ENCODE measurements around the gene VIT.

The VIT gene

DNA sequence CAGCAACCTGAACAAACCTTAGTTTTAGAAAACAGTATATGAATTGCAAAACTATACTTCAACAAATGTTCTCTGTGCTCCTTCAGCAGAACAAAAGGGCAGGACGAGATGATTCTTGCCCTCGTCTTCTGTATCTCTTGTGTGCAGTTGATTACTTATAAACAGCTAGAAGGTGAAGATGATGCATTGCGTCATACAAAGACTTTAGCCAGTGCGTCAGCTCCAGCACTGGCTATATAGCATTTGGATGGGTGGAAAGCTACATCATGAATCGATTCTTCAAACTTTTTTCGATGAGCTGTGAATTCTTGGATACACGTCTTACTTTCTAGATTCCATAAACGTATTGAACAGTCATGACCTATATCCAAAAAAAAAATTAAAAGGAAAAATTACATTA lies 152.8 kb downstream of the VIT start:
- H3K27ac ChIP-seq (ENCODE audit: low read depth in 2 of 2, low read length in 2 of 2): no peak overlapping the region
- H3K9me3 ChIP-seq (ENCODE audit: control insufficient read depth in 2 of 2, low read length in 2 of 2): no peaks in the 10 kb centered on the region
- no peak overlapping the region for H3K4me3 ChIP-seq (ENCODE audit: low read length in 2 of 2)
- peaks cover 18 to 36% of the 10 kb centered on the region in 2 donors for H3K36me3 ChIP-seq (ENCODE audit: control insufficient read depth in 2 of 2, insufficient read depth in 2 of 2, low read length in 2 of 2)
- no peaks in the 10 kb centered on the region for H3K27me3 ChIP-seq (ENCODE audit: control insufficient read depth in 2 of 2, insufficient read depth in 2 of 2, low read length in 2 of 2)
- no peaks in the 10 kb centered on the region for H3K4me1 ChIP-seq (ENCODE audit: control insufficient read depth in 2 of 2, insufficient read depth in 2 of 2, low read length in 2 of 2)
- no peak overlapping the region for H3K9ac ChIP-seq (ENCODE audit: low read depth in 1 of 2, low read length in 2 of 2)

DNA sequence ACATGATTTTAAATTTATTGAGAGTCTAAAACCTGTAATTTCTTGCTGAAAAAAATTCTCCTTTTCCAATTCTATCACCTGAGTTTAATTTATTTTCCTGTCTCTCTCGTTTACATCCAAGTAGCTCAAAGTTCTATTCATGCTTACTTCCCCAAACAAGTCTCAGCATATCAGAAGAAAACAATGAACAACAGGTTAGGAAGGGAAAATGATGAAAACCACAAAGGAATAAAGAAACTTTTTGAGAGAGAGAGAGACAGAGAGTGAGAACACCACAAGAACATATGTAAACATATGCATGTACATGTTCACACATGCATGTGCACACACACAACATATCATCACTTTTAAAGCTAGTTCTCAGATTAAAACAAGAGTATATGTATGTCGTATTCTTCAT lies 157.7 kb downstream of the VIT start:
- Histone ChIP-seq H3K4me3 (ENCODE audit: low read length in 2 of 2) (no peak overlapping the region), H3K27ac (ENCODE audit: low read depth in 2 of 2, low read length in 2 of 2) (no peak overlapping the region), H3K36me3 (ENCODE audit: control insufficient read depth in 2 of 2, insufficient read depth in 2 of 2, low read length in 2 of 2) (peaks cover 17 to 36% of the 10 kb centered on the region in 2 donors), H3K9me3 (ENCODE audit: control insufficient read depth in 2 of 2, low read length in 2 of 2) (no peaks in the 10 kb centered on the region), H3K4me1 (ENCODE audit: control insufficient read depth in 2 of 2, insufficient read depth in 2 of 2, low read length in 2 of 2) (peaks cover 0 to 13% of the 10 kb centered on the region in 2 donors), H3K9ac (ENCODE audit: low read depth in 1 of 2, low read length in 2 of 2) (no peak overlapping the region), H3K27me3 (ENCODE audit: control insufficient read depth in 2 of 2, insufficient read depth in 2 of 2, low read length in 2 of 2) (no peaks in the 10 kb centered on the region)

DNA sequence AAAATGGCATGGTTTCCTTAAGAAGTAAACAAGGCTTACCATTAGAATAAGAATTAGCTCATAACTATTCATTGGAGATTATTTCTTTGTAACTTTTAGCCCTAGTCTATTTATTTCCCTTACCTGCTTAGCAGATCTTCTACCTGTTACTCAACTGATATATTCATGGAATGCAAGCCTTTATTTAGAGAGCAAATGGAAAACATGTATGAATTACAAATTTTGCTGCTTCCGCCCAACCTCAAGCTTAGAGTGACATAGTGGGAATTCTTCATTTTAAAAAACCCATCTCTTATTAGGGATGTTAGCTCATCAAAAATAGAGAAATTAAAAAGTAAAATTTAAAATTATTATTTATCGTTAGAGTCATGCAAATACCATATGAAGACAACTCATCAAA lies 158.9 kb downstream of the VIT start:
- H3K9me3 ChIP-seq (ENCODE audit: control insufficient read depth in 2 of 2, low read length in 2 of 2): no peaks in the 10 kb centered on the region
- no peaks in the 10 kb centered on the region for H3K27me3 ChIP-seq (ENCODE audit: control insufficient read depth in 2 of 2, insufficient read depth in 2 of 2, low read length in 2 of 2)
- no peak overlapping the region for H3K4me3 ChIP-seq (ENCODE audit: low read length in 2 of 2)

DNA sequence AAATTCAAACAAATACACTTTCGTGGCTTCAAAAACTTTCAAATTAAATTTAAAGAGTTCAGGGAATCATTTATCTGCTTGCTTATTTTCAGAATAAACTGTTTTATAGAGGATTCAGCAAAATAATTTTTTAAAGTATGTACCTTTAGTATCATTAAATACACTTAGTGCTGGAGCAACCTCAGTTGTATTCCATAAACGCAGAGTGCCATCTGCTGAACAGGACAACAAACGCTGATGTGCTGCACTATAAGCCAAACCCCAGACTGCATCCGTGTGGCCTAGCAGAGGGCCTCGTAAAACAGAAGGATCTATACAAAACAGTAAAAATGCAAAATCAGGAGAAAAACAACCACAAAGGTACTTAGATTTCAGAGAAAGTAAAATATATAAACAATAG lies 161.2 kb downstream of the VIT start:
- H3K9ac ChIP-seq (ENCODE audit: low read depth in 1 of 2, low read length in 2 of 2): no peak overlapping the region
- peaks cover 10 to 19% of the 10 kb centered on the region in 2 donors for H3K36me3 ChIP-seq (ENCODE audit: control insufficient read depth in 2 of 2, insufficient read depth in 2 of 2, low read length in 2 of 2)
- no peak overlapping the region for H3K27ac ChIP-seq (ENCODE audit: low read depth in 2 of 2, low read length in 2 of 2)
- no peak overlapping the region for H3K4me3 ChIP-seq (ENCODE audit: low read length in 2 of 2)
- peaks cover 0 to 17% of the 10 kb centered on the region in 2 donors for H3K4me1 ChIP-seq (ENCODE audit: control insufficient read depth in 2 of 2, insufficient read depth in 2 of 2, low read length in 2 of 2)
- no peaks in the 10 kb centered on the region for H3K27me3 ChIP-seq (ENCODE audit: control insufficient read depth in 2 of 2, insufficient read depth in 2 of 2, low read length in 2 of 2)
- H3K9me3 ChIP-seq (ENCODE audit: control insufficient read depth in 2 of 2, low read length in 2 of 2): no peaks in the 10 kb centered on the region

More for the DNA sequence above, 158.9 kb downstream of the VIT start:
- H3K9ac ChIP-seq (ENCODE audit: low read depth in 1 of 2, low read length in 2 of 2): no peak overlapping the region
- no peak overlapping the region for H3K27ac ChIP-seq (ENCODE audit: low read depth in 2 of 2, low read length in 2 of 2)
- peaks cover 10 to 27% of the 10 kb centered on the region in 2 donors for H3K36me3 ChIP-seq (ENCODE audit: control insufficient read depth in 2 of 2, insufficient read depth in 2 of 2, low read length in 2 of 2)
- peaks cover 0 to 17% of the 10 kb centered on the region in 2 donors for H3K4me1 ChIP-seq (ENCODE audit: control insufficient read depth in 2 of 2, insufficient read depth in 2 of 2, low read length in 2 of 2)

DNA sequence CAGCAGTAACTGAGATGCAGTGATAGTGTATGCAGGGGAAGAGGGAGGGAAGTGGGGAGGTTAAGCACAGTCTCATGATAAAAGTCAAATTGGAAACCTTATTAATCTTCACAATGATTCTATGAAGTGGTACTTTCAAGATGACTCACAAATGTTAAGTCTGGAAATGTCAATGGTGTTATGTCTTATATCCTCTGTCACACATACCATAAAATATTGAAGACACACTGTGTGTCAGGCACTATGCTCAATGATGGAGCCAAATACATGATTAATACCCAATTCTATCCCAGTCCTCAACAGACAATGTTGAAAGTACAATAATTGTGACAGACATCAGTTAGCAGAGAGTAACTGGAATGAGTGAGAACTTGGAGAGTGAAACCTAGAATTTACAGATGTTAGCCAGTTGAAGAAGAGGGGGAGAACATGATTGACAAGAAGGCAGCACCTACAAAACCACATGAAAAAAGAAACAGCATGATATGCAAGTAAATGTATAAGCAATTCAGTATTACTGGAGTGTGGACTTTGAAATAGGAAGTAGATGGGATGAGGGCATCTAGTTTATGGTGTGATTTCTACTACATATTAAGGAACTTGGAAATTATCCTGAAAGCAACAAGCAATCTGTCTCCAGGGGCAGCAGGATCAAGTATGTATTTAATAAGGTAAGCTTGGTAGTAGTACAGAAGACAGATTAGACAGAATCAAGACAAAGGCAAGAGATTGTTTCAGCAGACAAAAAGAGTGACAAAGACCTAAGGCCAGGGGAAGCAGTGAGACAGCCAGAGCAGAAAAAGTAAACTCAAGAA lies 162.3 kb downstream of the VIT start:
- H3K9me3 ChIP-seq (ENCODE audit: control insufficient read depth in 2 of 2, low read length in 2 of 2): no peaks in the 10 kb centered on the region
- peak overlapping the region; percentile 46 to 66 for H3K27ac ChIP-seq (ENCODE audit: low read depth in 2 of 2, low read length in 2 of 2)
- no peaks in the 10 kb centered on the region for H3K27me3 ChIP-seq (ENCODE audit: control insufficient read depth in 2 of 2, insufficient read depth in 2 of 2, low read length in 2 of 2)
- H3K36me3 ChIP-seq (ENCODE audit: control insufficient read depth in 2 of 2, insufficient read depth in 2 of 2, low read length in 2 of 2): peaks cover 10 to 19% of the 10 kb centered on the region in 2 donors
- H3K9ac ChIP-seq (ENCODE audit: low read depth in 1 of 2, low read length in 2 of 2): peak overlapping the region in 1 of 2 donors; percentile 19
- no peak overlapping the region for H3K4me3 ChIP-seq (ENCODE audit: low read length in 2 of 2)
- peaks cover 0 to 17% of the 10 kb centered on the region in 2 donors for H3K4me1 ChIP-seq (ENCODE audit: control insufficient read depth in 2 of 2, insufficient read depth in 2 of 2, low read length in 2 of 2)

DNA sequence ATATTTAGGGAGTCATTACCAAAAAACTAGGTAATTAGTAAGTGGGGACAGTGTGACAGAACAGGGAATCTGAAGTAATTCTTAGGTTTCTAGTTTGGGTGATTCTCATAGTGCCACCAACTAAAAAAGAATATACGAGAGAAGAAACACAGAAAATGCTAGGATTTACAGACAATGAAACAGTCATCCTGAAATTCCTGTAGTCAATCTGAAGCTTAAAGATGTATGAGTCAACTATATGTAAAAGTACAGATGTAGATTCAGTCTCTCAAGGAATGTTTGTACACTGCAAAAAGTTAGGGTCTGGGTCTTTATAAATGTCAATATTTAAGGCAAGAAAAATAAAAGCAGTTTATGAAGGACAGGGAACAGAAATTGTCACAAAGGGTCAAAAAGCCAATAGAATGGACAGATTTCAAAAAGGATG lies 162.9 kb downstream of the VIT start:
- H3K9ac ChIP-seq (ENCODE audit: low read depth in 1 of 2, low read length in 2 of 2): peak overlapping the region in 1 of 2 donors; percentile 19
- peak overlapping the region; percentile 46 to 66 for H3K27ac ChIP-seq (ENCODE audit: low read depth in 2 of 2, low read length in 2 of 2)
- no peak overlapping the region for H3K4me3 ChIP-seq (ENCODE audit: low read length in 2 of 2)
- no peaks in the 10 kb centered on the region for H3K27me3 ChIP-seq (ENCODE audit: control insufficient read depth in 2 of 2, insufficient read depth in 2 of 2, low read length in 2 of 2)
- peaks cover 0 to 17% of the 10 kb centered on the region in 2 donors for H3K4me1 ChIP-seq (ENCODE audit: control insufficient read depth in 2 of 2, insufficient read depth in 2 of 2, low read length in 2 of 2)
- peaks cover 11 to 23% of the 10 kb centered on the region in 2 donors for H3K36me3 ChIP-seq (ENCODE audit: control insufficient read depth in 2 of 2, insufficient read depth in 2 of 2, low read length in 2 of 2)
- no peaks in the 10 kb centered on the region for H3K9me3 ChIP-seq (ENCODE audit: control insufficient read depth in 2 of 2, low read length in 2 of 2)

DNA sequence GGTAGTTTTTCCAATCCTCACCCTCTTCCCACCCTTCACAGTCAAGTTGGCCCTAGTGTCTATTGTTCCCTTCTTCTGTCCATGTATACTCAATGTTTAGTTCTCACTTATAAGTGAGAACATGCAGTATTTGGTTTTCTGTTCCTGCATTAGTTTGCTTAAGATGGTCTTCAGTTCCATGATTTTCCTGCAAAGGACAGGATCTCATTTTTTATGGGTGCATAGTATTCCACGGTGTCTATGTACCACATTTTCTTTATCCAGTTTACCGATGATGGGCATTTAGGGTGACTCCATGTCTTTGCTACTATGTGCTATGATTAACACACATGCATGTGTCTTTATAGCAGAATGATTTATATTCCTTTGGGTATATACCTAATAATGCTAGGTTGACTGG lies 165.4 kb downstream of the VIT start:
- Histone ChIP-seq H3K9ac (ENCODE audit: low read depth in 1 of 2, low read length in 2 of 2) (no peak overlapping the region), H3K36me3 (ENCODE audit: control insufficient read depth in 2 of 2, insufficient read depth in 2 of 2, low read length in 2 of 2) (peaks cover 5 to 13% of the 10 kb centered on the region in 2 donors), H3K27ac (ENCODE audit: low read depth in 2 of 2, low read length in 2 of 2) (no peak overlapping the region), H3K27me3 (ENCODE audit: control insufficient read depth in 2 of 2, insufficient read depth in 2 of 2, low read length in 2 of 2) (no peaks in the 10 kb centered on the region), H3K9me3 (ENCODE audit: control insufficient read depth in 2 of 2, low read length in 2 of 2) (no peaks in the 10 kb centered on the region), H3K4me1 (ENCODE audit: control insufficient read depth in 2 of 2, insufficient read depth in 2 of 2, low read length in 2 of 2) (peaks cover 0 to 17% of the 10 kb centered on the region in 2 donors), H3K4me3 (ENCODE audit: low read length in 2 of 2) (no peak overlapping the region)
